NT2/D1 (cell line): Measurements from ENCODE around the gene SLC25A30.

Experiments used
- SUZ12 ChIP-seq: IDR thresholded peaks from 2 replicates; pipeline ENCODE4 v1.6.1; 2011; ENCODE audit not compliant: insufficient read length, insufficient read depth; ENCODE audit errors: extremely low read depth
- YY1 ChIP-seq: IDR thresholded peaks from 2 replicates; pipeline ENCODE4 v1.6.1; 2011; ENCODE audit not compliant: insufficient read length, insufficient read depth
- ZNF274 ChIP-seq: IDR thresholded peaks from 2 replicates; pipeline ENCODE4 v1.6.1; 2011; ENCODE audit warnings: mild to moderate bottlenecking, low read depth, low read length

GRCh38 chr13:45364876-45365557 lies 53.2 kb downstream of the SLC25A30 start:
- no peak for TF ChIP-seq ZNF274
- TF ChIP-seq SUZ12 = no peak
- no peak for TF ChIP-seq YY1
